GM12891 (cell line): ENCODE data around the gene SLC25A38.

Experiments used
- POLR2A ChIP-seq: IDR thresholded peaks from 2 replicates; pipeline ENCODE4 v1.6.1; 2011; ENCODE audit warnings: low read depth, low read length, control low read depth
- POLR2AphosphoS5 ChIP-seq: IDR thresholded peaks from 2 replicates; pipeline ENCODE4 v1.6.1; 2011; ENCODE audit warnings: low read depth, low read length, control low read depth
- POU2F2 ChIP-seq: IDR thresholded peaks from 2 replicates; pipeline ENCODE4 v1.6.1; 2011; ENCODE audit warnings: low read depth, mild to moderate bottlenecking, control low read depth, low read length, moderate library complexity
- TAF1 ChIP-seq: IDR thresholded peaks from 2 replicates; pipeline ENCODE4 v1.6.1; 2011; ENCODE audit warnings: low read depth, low read length, control low read depth

- TF ChIP-seq POLR2A (no peak), TAF1 (no peak), POLR2AphosphoS5 (no peak), POU2F2 (no peak)
Observed at GRCh38 chr3:39388741-39389248, 5.6 kb downstream of the SLC25A38 start.
